HT1080 (cell line): Measurements from ENCODE around the gene C1orf35. TPM values are rescaled to one million over a fixed set of nuclear protein-coding genes. Genes with fewer than 3 reads are reported as not detected.

Experiments
- DNase-seq: peaks from one replicate; pipeline ENCODE4 v3.0.0-alpha.2; 2015; ENCODE audit warnings: low read depth
- total RNA-seq: library from RNA; depleted of rRNA; stranded (reverse); fragments of >200 nt; shearing (Covaris generic); gene quantifications from 2 replicates; pipeline ENCODE4 v1.2.3, GENCODE V29; 2014

The C1orf35 gene
- total RNA-seq, 1 experiment from 2014 or later, result 19.7 TPM

- DNase-seq, result no peak
Observed at GRCh38 chr1:228095161-228095560, 8.0 kb downstream of the C1orf35 start.

- no peak for DNase-seq
Observed at GRCh38 chr1:228094432-228095016, 8.6 kb downstream of the C1orf35 start.

DNA sequence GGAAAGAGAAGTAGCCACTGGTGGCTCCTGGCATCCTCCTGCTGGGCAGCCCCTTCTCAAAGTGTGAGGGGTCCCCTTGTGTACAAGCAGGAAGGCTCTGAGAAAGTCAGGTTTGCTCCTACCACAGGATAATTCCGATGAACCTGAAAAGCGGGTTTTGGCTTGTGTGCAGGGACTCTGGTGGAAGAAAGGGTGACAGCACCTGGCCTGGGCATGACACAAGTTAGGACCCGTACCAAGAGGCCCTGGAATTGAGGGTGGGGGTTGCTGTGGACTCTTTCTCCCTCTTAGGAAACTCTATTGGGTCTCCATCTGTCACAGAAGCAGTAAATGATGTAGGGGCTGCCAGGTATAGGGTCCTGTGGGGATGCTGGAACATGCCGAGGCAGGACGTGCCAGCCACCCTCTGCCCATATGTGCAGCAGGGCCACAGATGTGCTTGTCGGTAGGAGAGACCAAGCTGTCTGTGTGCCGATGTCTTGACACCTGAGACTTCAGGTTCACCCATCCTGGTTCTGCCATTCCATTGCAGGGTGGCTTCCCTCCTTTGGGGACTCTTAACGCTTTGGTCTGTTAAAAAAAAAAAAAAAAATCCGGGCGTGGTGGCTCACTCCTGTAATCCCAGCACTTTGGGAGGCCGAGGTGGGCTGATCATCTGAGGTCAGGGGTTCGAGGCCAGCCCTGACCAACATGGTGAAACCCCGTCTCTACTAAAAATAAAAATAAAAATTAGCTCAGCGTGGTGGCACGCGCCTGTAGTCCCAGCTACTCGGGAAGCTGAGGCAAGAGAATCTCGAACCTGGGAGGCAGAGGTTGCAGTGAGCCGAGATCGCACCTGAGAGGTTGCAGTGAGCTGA lies 9.8 kb downstream of the C1orf35 start:
- DNase-seq, result no peak

DNA sequence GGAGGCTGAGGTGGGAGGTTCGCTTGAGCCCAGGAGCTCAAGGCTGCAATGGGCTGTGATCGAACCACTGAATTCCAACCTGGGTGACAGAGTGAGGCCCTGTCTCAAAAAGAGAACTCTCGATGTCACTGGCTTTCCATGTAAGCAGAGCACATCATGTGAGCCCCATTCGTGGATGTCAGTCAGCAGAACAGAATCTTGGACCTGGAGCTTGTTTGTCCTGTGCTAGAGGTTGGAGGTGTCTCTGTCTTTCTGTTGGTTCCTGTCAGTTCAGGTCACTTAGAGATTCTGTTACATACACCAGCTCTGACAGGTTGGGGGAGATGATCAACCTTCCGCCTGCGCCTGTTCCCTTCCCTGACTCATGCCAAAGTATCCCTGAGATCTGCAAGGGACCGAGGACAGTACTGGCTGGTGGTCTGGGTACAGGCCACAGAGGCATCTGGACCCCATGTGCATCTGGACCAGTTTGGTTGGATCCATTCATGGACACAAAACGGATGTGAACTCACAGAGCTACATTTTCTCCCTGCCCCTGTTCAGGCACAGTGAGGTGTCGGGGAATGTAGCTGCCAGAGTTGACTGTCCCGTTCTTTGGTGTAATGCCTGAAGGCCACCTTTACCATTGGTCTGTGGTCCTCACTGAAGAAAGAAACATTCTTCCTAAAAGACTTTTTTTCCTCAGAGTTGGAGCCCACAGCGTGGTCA lies 10.6 kb downstream of the C1orf35 start:
- DNase-seq, result no peak

DNA sequence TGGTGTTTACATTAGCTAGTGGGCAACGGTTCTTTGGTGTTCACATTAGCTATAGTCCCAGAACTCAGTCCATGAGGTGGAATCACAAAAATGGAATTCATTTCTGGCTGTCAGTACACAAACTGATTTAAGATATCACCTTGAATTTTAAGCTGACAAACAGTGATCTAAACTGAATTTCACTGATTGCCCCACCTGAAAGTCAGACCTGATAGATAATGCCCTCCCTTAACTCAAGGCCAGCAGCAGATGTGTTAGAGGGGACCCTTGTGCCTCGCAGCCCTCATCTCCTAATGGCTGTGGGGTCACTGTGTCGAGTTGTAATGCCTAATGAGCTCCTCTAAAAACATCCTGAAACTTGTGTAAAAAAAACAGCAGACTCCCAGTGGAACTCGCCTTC lies 12.0 kb downstream of the C1orf35 start:
- no peak for DNase-seq

GRCh38 chr1:228090613-228091081 lies 12.5 kb downstream of the C1orf35 start:
- no peak for DNase-seq

DNA sequence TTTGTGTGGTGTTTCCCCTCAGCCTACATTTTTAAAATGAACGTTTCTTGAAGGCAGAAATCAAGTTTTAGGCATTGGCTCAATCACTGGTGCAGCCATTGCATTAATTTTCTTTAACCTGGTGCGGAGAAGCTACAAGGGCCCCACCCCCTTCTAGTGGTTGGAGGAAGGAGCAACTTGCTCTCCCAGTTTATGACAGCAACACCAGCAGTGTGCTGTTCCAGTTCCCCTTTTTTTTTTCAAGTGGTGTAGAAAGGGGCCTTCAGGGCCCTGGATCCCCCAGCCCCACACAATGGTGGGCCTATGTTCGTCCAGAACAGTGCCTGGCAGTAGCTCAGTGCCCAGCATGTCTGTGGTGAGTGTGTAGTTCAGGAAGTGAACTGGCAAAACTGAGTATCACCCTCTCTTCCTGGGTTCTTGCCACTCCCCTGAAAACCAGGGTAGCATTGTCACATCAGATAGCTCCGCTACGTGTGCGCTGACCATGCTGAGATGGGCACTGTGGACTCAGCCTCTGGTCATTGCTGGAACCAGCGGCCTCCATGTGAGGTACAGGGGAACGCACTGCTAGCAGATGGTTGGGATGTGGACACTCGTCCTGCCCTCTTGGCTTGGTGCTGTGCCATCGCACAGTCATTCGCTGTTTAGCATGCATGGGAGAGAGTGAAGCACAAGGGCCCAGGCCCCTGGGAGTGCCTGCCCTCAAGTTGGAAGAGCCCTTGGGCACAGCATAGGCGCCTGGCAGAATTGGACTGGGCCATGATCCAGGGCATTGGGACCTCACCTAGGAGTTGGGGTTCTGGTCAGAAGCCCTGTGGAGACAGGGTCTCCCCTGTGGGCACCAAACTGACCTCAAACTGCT lies 13.4 kb downstream of the C1orf35 start:
- DNase-seq, result no peak

DNA sequence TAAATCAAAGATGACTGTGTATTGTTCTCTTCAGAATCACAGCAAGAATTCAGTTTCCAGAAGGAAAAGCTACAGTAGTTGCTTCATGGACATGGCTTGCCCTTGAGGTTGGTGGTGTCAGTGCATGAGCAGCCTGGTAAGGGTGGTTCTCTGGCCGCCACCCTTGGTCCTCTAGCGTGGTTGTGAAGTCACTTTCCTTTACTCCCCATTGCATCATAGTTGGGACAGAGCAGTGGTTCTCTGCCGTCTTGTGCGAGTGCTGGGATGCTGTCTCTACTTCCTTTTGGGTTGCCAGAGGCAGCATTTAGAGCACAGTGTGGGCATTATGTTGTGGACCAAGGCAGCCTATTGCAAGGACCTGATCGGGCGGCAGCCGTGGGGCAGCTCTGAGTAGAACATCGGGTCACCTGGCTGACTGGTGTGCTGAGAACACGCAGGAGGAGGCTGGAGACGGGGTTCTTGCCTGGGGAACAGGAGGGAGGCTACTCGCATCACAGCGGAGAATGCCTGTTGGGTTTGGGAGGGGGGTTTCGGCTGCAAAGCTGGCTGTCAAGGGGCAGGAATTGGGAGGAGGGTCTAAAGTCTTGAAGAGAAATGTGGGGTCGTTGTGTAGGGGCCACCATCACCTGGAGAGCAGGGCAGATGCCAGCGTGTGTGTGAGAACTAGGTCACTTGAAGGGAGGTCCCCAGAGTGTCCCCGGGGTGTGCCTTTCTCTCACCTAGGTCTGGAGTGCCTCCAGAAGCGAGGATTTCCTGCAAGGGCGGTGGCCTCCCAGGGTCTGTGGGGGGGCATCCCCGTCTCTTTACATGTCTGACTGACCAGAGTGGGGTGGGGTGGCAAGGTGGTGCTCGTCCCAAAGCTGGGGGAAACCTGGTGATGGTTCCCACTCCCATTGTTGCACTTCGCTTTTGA lies 14.3 kb downstream of the C1orf35 start:
- DNase-seq, result no peak

DNA sequence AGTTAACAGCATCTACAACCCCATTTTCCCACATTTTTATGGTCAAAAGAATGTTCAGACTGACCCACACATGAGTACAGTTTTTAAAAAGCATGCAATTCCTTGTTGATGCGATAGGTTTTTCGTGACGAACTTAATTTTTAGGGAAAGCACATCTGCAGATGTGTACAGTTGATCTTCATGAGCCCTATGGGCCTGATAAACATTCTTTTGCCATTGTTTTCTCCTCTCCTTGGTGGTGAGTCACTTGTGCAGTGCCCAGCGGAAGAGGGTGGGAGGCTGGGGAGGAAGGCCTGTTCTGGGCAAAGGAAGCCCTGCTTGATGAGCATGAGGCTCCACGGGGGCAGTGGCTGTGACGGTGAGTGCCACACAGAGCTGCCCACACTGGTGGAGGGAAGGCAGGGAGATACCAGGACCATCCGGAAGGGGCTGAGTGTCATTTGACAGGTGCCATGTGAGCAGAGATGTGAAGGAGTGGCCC lies 15.3 kb downstream of the C1orf35 start:
- DNase-seq, result peak; percentile 89

DNA sequence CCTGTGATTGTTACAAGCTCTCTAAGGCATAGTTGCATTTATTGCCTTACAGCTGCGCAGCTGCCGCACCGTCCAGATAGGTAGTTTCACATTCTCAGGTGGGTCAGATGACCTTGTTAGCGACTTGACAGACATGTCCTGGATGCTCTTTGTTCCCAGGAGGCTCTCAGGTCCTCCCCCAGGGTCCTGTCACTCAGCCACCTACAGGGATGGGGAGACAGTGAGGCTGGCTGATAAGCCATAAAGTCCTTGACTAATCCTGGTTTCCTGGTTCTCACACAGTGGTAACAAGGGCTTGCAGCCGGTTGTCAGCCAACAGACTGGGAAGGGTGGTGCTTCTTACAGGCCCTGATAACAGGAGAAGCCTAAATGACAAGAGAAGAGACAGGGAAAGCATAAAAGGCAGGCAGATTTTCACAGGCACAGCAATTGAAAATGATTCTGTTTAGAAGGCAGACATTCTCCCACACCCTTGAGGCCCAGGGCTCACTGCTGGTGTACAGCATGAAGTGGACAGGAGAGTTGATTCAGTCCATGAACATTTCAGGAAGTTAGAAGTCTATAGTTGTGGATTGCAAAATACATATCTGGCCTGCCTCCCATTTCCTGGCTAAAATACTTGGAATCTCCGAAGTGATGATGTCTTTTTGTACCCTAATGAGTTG lies 17.7 kb downstream of the C1orf35 start:
- DNase-seq, result peak; percentile 61

DNA sequence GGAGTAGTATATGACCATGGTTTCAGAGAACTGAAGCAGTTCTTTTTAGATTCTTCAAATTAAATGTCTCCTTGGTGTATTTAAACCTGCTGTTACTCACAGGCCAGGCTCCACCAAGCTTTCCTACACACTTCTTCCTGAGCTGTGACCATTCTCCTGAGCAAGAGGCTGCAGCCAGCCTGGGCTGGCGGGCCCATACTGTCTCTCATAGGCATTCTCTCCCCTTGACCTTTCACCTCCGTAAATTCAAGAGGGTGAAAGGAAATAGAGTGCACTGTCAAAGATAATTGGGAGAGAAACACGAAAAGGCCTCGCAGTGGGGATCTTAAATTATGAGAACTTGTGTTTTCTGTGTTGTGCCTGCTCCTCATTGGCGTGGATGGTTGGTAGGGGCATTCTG lies 18.3 kb downstream of the C1orf35 start:
- no peak for DNase-seq

- peak; percentile 48 for DNase-seq
Observed at GRCh38 chr1:228084325-228084724, 18.8 kb downstream of the C1orf35 start.

GRCh38 chr1:228083871-228084278 lies 19.2 kb downstream of the C1orf35 start:
- DNase-seq, result no peak

GRCh38 chr1:228082918-228083870 lies 19.9 kb downstream of the C1orf35 start:
- no peak for DNase-seq

GRCh38 chr1:228082214-228082917 lies 20.8 kb downstream of the C1orf35 start, which contains the start of gene ARF1:
Gene ARF1 (plus strand): TSS chr1:228082708. CDS start chr1:228097115, 14,407 bp downstream.
- peak; percentile 87 for DNase-seq

DNA sequence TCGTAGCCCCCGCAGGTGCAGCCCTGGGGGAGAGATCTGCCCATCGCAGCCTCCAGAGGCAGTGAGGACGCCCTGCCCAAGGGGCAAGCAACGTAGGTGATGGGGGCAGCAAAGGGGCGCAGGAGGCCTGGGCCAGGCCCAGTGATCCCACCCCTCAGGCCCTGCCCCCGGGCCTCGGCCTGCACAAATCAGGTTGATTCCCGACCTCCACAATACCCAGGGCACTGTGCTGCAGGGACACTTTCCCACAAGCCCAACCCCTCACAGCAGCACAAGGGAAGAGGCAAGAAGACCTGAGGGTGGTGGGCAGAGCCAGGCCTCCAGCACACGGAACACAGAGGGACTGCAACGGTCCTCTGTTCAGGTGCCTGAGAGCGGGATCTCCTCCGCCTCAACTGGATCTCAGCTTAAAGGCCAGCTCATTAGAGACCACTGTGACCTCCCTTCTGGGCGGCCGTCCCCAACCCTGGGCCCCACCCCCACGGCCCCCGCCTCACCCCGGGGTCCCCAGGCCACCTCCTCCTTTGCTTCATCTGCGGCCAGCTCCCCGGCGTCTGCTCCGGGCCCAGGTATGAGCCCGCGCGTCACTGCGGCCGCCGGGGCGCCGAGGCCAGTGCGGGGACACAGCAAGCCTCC lies 21.4 kb downstream of the C1orf35 start:
- no peak for DNase-seq

DNA sequence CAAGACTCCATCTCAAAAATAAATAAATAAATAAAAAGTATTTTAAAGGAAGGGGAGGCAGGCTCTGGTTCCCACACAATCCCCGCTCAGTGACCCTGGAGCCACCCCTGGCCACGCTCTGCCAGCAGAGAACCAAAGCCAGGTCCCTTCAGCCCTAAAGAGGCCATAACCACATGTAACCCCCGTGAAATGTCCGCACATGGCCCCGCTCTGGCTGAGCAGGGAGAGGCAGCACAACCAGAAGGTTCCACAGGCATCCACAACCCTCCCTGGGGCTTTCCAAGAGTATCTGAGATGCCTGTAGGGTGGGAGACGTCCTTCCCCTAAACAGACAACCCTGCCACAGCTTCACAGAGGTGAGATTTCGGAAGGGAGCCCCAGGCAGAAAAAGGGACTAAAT lies 22.0 kb downstream of the C1orf35 start:
- no peak for DNase-seq
